ENCODE measurements around the gene MNAT1. TPM values are rescaled to one million over a fixed set of nuclear protein-coding genes. Genes with fewer than 3 reads are reported as not detected.

MNAT1 gene
- total and polyA plus RNA-seq, 10 donors = 11.9 to 34.3 (median 22.0) TPM

DNA sequence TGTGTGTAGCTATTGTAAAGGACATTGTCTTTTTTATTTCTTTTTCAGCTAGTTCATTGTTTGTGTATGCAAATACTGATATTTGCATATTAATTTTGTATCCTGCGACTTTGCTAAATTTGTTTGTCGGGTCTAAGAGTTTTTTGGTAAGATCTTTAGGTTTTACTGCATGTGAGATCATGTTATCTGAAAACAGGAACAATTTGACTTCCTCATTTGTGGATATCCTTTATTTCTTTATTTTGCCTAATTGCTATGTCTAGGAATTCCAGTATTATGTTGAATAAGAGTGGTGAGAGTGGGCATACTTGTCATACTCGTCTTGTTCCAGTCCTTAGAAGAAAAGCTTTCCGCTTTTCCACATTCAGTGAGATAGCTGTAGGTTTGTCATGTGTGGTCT lies 39.2 kb upstream of the MNAT1 start:
- WGBS, 5 donors = 69 to 74% (median 71%) methylated on average over 4 of the region's 4 CpGs
- Histone ChIP-seq H3K9me3 (peaks cover 0 to 24% (median 20%) of the 10 kb centered on the region in 8 donors), H3K4me3 (no peak overlapping the region), H3K4me1 (no peaks in the 10 kb centered on the region), H3K27me3 (replicated peaks in 1 of 7) (peaks cover 0 to 4% (median 0%) of the 10 kb centered on the region in 7 donors), H3K27ac (no peak overlapping the region), H3K36me3 (no peaks in the 10 kb centered on the region)
- TF ChIP-seq POLR2A (IDR thresholded peaks at IDR 0.05) (no peak), POLR2AphosphoS5 (IDR thresholded peaks at IDR 0.05) (no peak), CTCF (IDR thresholded peaks at IDR 0.05 in 8 of 11, conservative IDR thresholded peaks at IDR 0.05 in 3 of 11) (no peak)
- DNase-seq = no peak
- intact Hi-C loops (cut with DNase I; ENCODE audit: low total_unique reads) = no loop called here

DNA sequence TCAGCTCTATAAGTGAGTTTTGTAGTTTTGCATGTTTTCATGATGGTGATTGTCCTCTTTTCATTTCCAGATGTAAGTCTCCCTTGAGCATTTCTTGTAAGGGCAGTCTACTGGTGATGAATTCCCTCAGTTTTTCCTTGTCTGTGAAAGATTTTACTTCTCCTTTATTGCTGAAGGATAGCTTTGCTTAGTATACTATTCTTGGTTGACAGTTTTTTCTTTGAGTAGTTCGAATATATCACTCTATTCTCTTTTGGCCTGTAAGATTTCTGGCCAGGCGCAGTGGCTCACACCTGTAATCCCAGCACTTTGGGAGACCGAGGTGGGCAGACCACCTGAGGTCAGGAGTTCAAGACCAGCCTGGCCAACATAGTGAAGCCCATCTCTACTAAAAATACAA lies 34.0 kb upstream of the MNAT1 start:
- H3K4me3 ChIP-seq = no peak overlapping the region
- WGBS, 5 donors = 86 to 99% (median 92%) methylated on average over 3 of the region's 3 CpGs
- TF ChIP-seq CTCF (IDR thresholded peaks at IDR 0.05 in 8 of 11, conservative IDR thresholded peaks at IDR 0.05 in 3 of 11) = no peak
- TF ChIP-seq POLR2A (IDR thresholded peaks at IDR 0.05) = no peak
- DNase-seq = no peak
- intact Hi-C loops (cut with DNase I; ENCODE audit: low total_unique reads) = no loop called here
- H3K27ac ChIP-seq = no peak overlapping the region
- H3K9me3 ChIP-seq = peaks cover 0 to 52% (median 41%) of the 10 kb centered on the region in 8 donors
- H3K36me3 ChIP-seq = no peaks in the 10 kb centered on the region
- peaks cover 0 to 4% (median 0%) of the 10 kb centered on the region in 7 donors for H3K27me3 ChIP-seq (replicated peaks in 1 of 7)
- no peaks in the 10 kb centered on the region for H3K4me1 ChIP-seq

- TF ChIP-seq POLR2A (IDR thresholded peaks at IDR 0.05) (no peak), POLR2AphosphoS5 (IDR thresholded peaks at IDR 0.05) (no peak), CTCF (IDR thresholded peaks at IDR 0.05 in 8 of 11, conservative IDR thresholded peaks at IDR 0.05 in 3 of 11) (no peak)
- Histone ChIP-seq H3K36me3 (no peaks in the 10 kb centered on the region), H3K9me3 (peaks cover 0 to 31% (median 24%) of the 10 kb centered on the region in 8 donors), H3K4me1 (no peaks in the 10 kb centered on the region), H3K27ac (no peak overlapping the region), H3K27me3 (replicated peaks in 1 of 7) (no peaks in the 10 kb centered on the region), H3K4me3 (no peak overlapping the region)
- intact Hi-C loops (cut with DNase I; ENCODE audit: low total_unique reads) = no loop called here
- no peak for DNase-seq
Observed at GRCh38 chr14:60705100-60705499, 29.5 kb upstream of the MNAT1 start.

DNA sequence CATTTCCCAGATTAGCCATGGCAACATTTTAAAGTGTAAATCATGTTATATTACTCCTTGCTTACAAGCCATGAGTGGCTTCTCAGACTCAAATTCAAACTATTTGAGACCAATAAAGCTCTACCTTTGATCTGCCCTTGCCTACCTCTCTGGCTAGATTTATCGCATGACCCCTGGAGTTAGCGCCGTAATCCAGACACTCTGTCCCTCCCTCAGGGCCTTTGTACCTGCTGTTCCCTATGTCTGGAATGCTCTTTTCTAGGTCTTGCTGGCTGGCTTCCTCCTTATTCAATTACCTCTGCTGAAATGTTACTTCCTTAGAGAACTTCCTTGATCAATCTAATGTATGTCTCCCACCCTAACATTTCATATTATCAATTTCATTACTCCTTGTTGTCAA lies 26.7 kb upstream of the MNAT1 start:
- Histone ChIP-seq H3K9me3 (peaks cover 0 to 4% (median 0%) of the 10 kb centered on the region in 8 donors), H3K36me3 (no peaks in the 10 kb centered on the region), H3K27ac (no peak overlapping the region), H3K4me1 (no peaks in the 10 kb centered on the region), H3K27me3 (replicated peaks in 1 of 7) (peaks cover 0 to 4% (median 0%) of the 10 kb centered on the region in 7 donors), H3K4me3 (no peak overlapping the region)
- intact Hi-C loops (cut with DNase I; ENCODE audit: low total_unique reads) = no loop called here
- DNase-seq = no peak
- TF ChIP-seq POLR2A (IDR thresholded peaks at IDR 0.05) (no peak), CTCF (IDR thresholded peaks at IDR 0.05 in 8 of 11, conservative IDR thresholded peaks at IDR 0.05 in 3 of 11) (no peak), POLR2AphosphoS5 (IDR thresholded peaks at IDR 0.05) (no peak)
- 87 to 98% (median 97%) methylated on average over 3 of the region's 3 CpGs for WGBS, 5 donors

Data from spleen (tissue), 11 donors.